GM12878 (cell line): ENCODE measurements around the gene PTRH2. TPM values are rescaled to one million over a fixed set of nuclear protein-coding genes. Genes with fewer than 3 reads are reported as not detected.

Experiments used
- BACH1 ChIP-seq: fragments of 450-650 bp; IDR thresholded peaks from 2 replicates; pipeline ENCODE4 v1.6.1; 2017; ENCODE audit warnings: mild to moderate bottlenecking, borderline replicate concordance
- IKZF1 ChIP-seq: fragments of 450-650 bp; conservative IDR thresholded peaks from 2 replicates; pipeline ENCODE4 v1.6.1; 2017; ENCODE audit warnings: antibody characterized with exemption, mild to moderate bottlenecking
- NBN ChIP-seq: fragments of 450-650 bp; IDR thresholded peaks from 2 replicates; pipeline ENCODE4 v1.6.1; 2016
- PAX5 ChIP-seq: IDR thresholded peaks from 2 replicates; pipeline ENCODE4 v1.6.1; 2011; ENCODE audit warnings: low read depth, low read length, borderline replicate concordance
- RCOR1 ChIP-seq: conservative IDR thresholded peaks from 2 replicates; pipeline ENCODE4 v1.6.1; 2012; ENCODE audit warnings: low read depth, low read length, improper control_type of control experiment
- RUNX3 ChIP-seq: IDR thresholded peaks from 2 replicates; pipeline ENCODE4 v1.6.1; 2012; ENCODE audit warnings: low read length, inconsistent platforms
- SIN3A ChIP-seq: IDR thresholded peaks from 2 replicates; pipeline ENCODE4 v1.6.1; 2012; ENCODE audit warnings: low read depth, low read length, improper control_type of control experiment
- SP1 ChIP-seq: IDR thresholded peaks from one replicate; pipeline ENCODE4 v1.6.1; 2011; ENCODE audit warnings: low read depth, low read length
- ZNF622 ChIP-seq: fragments of 450-650 bp; IDR thresholded peaks from 2 replicates; pipeline ENCODE4 v1.6.1; 2017; ENCODE audit warnings: mild to moderate bottlenecking, inconsistent platforms
- polyA plus RNA-seq, 11 experiments: library from polyadenylated mRNA; depleted of rRNA in 4 of 11; unstranded in 6 of 11; stranded (reverse) in 5 of 11; fragments of >200 nt; fragmentation: Nextera tagmentation in 4 of 11; fragmentation: Illumina TruSeq in 1 of 11; extraction: Ambion mirVana in 4 of 11; extraction: Trizol in 1 of 11; gene quantifications; 1 replicate in 1 of 11; 2 replicates in 10 of 11; pipeline versions ENCODE4 v1.2.1 to v1.2.3, GENCODE V29; 2011 to 2016; ENCODE audit warnings: inconsistent platforms in 2 of 11, missing spikeins in 2 of 11, low read depth in 1 of 11
- total RNA-seq, 4 experiments: library from RNA; depleted of rRNA in 3 of 4; stranded (reverse); fragments of >200 nt in 3 of 4; fragmentation: Illumina TruSeq in 1 of 4; extraction: Trizol in 1 of 4; gene quantifications; 2 replicates each; pipeline versions ENCODE4 v1.2.1 to v1.2.3, GENCODE V29; 2013 to 2021
- TF ChIP-seq, protein P1 (sequence below): fragments of 450-650 bp; IDR thresholded peaks from 2 replicates; pipeline ENCODE4 v1.6.1; 2017; ENCODE audit warnings: mild to moderate bottlenecking, moderate library complexity

PTRH2 gene
- total and polyA plus RNA-seq, 10 of the 15 experiments (the other 5 are each of a cell fraction or from before 2014, with no cell fraction given): 37.7 to 156 (median 63.4) TPM

DNA sequence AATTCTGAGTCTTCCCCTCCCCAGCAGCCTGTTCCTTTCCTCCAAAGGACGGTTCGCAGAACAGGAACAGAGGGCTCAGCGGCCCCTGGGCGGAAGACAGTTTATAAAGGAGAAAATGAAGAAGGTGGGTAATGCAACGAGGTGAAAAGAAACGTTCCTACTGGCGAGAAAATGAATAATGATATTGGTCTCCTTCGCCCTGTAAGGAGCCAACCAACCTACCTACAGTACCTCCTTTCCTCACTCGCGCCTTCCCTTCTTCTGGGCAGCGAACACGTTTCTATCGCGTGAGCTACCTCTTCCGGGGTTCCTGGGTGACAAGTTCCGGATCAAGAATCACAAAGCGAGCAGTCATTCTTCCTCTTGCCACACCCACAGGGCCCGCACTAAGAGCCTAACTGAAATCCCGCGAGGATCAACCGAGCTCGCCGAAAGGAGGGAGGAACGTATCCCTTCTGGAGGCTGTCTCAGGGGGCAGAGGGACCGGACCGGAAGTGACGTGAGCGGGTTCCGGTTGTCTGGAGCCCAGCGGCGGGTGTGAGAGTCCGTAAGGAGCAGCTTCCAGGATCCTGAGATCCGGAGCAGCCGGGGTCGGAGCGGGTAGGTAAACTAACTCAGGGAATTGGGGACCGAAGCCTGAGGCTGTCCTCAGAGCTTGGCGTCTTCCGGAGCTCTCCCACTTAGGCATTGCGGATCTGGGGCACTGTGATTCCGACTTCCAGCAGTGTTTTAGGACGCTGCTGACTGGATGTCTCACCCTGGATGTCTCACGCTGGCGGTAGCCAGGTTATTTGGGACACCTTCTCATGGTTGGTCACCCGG is at the start of gene PTRH2, which contains the start of gene VMP1 (continued):
- TF ChIP-seq ZNF622 (no peak), RUNX3 (peak; percentile 48), SIN3A (peak; percentile 94), IKZF1 (peak; percentile 93), RCOR1 (0 out of 2 replicates have a peak, but pooled peaks have one; percentile 83), BACH1 (no peak), NBN (peak; percentile 83; the same call in 1 of the 2 replicates), SP1 (peak; percentile 40), PAX5 (peak; percentile 50; the same call in 1 of the 2 replicates)
- TF ChIP-seq, protein P1, sequence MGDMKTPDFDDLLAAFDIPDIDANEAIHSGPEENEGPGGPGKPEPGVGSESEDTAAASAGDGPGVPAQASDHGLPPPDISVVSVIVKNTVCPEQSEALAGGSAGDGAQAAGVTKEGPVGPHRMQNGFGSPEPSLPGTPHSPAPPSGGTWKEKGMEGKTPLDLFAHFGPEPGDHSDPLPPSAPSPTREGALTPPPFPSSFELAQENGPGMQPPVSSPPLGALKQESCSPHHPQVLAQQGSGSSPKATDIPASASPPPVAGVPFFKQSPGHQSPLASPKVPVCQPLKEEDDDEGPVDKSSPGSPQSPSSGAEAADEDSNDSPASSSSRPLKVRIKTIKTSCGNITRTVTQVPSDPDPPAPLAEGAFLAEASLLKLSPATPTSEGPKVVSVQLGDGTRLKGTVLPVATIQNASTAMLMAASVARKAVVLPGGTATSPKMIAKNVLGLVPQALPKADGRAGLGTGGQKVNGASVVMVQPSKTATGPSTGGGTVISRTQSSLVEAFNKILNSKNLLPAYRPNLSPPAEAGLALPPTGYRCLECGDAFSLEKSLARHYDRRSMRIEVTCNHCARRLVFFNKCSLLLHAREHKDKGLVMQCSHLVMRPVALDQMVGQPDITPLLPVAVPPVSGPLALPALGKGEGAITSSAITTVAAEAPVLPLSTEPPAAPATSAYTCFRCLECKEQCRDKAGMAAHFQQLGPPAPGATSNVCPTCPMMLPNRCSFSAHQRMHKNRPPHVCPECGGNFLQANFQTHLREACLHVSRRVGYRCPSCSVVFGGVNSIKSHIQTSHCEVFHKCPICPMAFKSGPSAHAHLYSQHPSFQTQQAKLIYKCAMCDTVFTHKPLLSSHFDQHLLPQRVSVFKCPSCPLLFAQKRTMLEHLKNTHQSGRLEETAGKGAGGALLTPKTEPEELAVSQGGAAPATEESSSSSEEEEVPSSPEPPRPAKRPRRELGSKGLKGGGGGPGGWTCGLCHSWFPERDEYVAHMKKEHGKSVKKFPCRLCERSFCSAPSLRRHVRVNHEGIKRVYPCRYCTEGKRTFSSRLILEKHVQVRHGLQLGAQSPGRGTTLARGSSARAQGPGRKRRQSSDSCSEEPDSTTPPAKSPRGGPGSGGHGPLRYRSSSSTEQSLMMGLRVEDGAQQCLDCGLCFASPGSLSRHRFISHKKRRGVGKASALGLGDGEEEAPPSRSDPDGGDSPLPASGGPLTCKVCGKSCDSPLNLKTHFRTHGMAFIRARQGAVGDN: peak; percentile 93
